ENCODE data around the gene SAC3D1. TPM values are rescaled to one million over a fixed set of nuclear protein-coding genes. Genes with fewer than 3 reads are reported as not detected.

SAC3D1 gene
- total and polyA plus RNA-seq, 2 donors (not counting 1 experiment from before 2014, with no cell fraction given): 3.1 to 8.6 TPM

GRCh38 chr11:64996710-64997380 is 44.2 kb upstream of the SAC3D1 start, which contains the start of gene BATF2:
TSS of gene BATF2 (minus strand) at chr11:64996971. CDS start at chr11:64996914, 57 bp downstream.
- DNase-seq (ENCODE audit: low read depth in 2 of 2): peak; percentile 57 to 87
- Histone ChIP-seq H3K9ac (ENCODE audit: insufficient read depth, low read length) (no peak within 1 kb of the TSS), H3K9me3 (ENCODE audit: control insufficient read depth, insufficient read depth, low read depth, low read length) (no peaks in the 10 kb centered on the region), H3K4me2 (ENCODE audit: extremely low read depth, insufficient read depth, low read length) (peak within 1 kb of the TSS; percentile 89), H3K4me1 (ENCODE audit: control insufficient read depth, extremely low read depth, insufficient read depth, low read length) (no peaks in the 10 kb centered on the region), H2AFZ (ENCODE audit: low read length) (peak within 1 kb of the TSS; percentile 76), H3K27ac (ENCODE audit: insufficient read depth, low read length) (peak within 1 kb of the TSS; percentile 41), H4K20me1 (ENCODE audit: control insufficient read depth, extremely low read depth, insufficient read depth, low read length) (no peaks in the 10 kb centered on the region), H3K36me3 (ENCODE audit: control insufficient read depth, insufficient read depth, low read length) (no peaks in the 10 kb centered on the region), H3K79me2 (ENCODE audit: control insufficient read depth, insufficient read depth, low read length) (no peaks in the 10 kb centered on the region), H3K27me3 (ENCODE audit: control insufficient read depth, insufficient read depth, low read length) (no peaks in the 10 kb centered on the region), H3K4me3 (replicated peaks in 1 of 4; ENCODE audit: control extremely low read depth in 1 of 4, insufficient read depth in 1 of 4, low read depth in 3 of 4, low read length in 4 of 4) (peak within 1 kb of the TSS; percentile 28 to 59 (median 45))
- TF ChIP-seq EZH2 (IDR thresholded peaks at IDR 0.05; ENCODE audit: low read length, missing control alignments) (no peak), CTCF (conservative IDR thresholded peaks at IDR 0.05 in 1 of 2, IDR thresholded peaks at IDR 0.05 in 1 of 2; ENCODE audit: low read depth in 1 of 2, low read length in 2 of 2) (peak; percentile 49 to 54)

DNA sequence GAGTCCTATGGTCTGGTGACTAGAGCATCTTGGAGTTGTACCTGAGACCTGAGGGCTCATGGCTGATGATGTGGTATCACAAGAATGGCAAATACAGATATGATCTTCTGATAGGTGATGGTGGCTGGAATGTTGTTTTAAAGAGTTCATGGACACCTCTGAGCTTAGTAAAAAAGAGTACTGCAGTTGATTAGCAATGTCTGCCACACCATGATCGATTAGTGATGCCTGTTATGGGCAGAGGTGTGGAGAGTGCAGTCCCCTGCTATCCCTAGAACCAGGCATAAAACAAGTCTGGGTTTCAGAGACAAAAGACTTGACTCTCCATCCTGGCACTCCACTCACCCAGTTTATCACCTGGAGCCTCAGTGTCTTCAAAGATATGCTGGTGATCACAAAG is 42.9 kb upstream of the SAC3D1 start:
- TF ChIP-seq EZH2 (IDR thresholded peaks at IDR 0.05; ENCODE audit: low read length, missing control alignments) (no peak), CTCF (conservative IDR thresholded peaks at IDR 0.05 in 1 of 2, IDR thresholded peaks at IDR 0.05 in 1 of 2; ENCODE audit: low read depth in 1 of 2, low read length in 2 of 2) (no peak)
- Histone ChIP-seq H3K27me3 (ENCODE audit: control insufficient read depth, insufficient read depth, low read length) (no peaks in the 10 kb centered on the region), H3K9ac (ENCODE audit: insufficient read depth, low read length) (no peak overlapping the region), H3K36me3 (ENCODE audit: control insufficient read depth, insufficient read depth, low read length) (no peaks in the 10 kb centered on the region), H3K79me2 (ENCODE audit: control insufficient read depth, insufficient read depth, low read length) (no peaks in the 10 kb centered on the region), H3K4me3 (replicated peaks in 1 of 4; ENCODE audit: control extremely low read depth in 1 of 4, insufficient read depth in 1 of 4, low read depth in 3 of 4, low read length in 4 of 4) (no peak overlapping the region), H2AFZ (ENCODE audit: low read length) (no peak overlapping the region), H3K4me1 (ENCODE audit: control insufficient read depth, extremely low read depth, insufficient read depth, low read length) (no peaks in the 10 kb centered on the region), H4K20me1 (ENCODE audit: control insufficient read depth, extremely low read depth, insufficient read depth, low read length) (no peaks in the 10 kb centered on the region), H3K27ac (ENCODE audit: insufficient read depth, low read length) (no peak overlapping the region), H3K9me3 (ENCODE audit: control insufficient read depth, insufficient read depth, low read depth, low read length) (no peaks in the 10 kb centered on the region), H3K4me2 (ENCODE audit: extremely low read depth, insufficient read depth, low read length) (no peak overlapping the region)
- DNase-seq (ENCODE audit: low read depth in 2 of 2): no peak

GRCh38 chr11:64998690-64999431 is 42.1 kb upstream of the SAC3D1 start:
- no peaks in the 10 kb centered on the region for H3K9me3 ChIP-seq (ENCODE audit: control insufficient read depth, insufficient read depth, low read depth, low read length)
- no peaks in the 10 kb centered on the region for H3K4me1 ChIP-seq (ENCODE audit: control insufficient read depth, extremely low read depth, insufficient read depth, low read length)
- TF ChIP-seq CTCF (conservative IDR thresholded peaks at IDR 0.05 in 1 of 2, IDR thresholded peaks at IDR 0.05 in 1 of 2; ENCODE audit: low read depth in 1 of 2, low read length in 2 of 2) (no peak), EZH2 (IDR thresholded peaks at IDR 0.05; ENCODE audit: low read length, missing control alignments) (no peak)

More at GRCh38 chr11:64998690-64999431, 42.1 kb upstream of the SAC3D1 start:
- Histone ChIP-seq H2AFZ (ENCODE audit: low read length) (no peak overlapping the region), H4K20me1 (ENCODE audit: control insufficient read depth, extremely low read depth, insufficient read depth, low read length) (no peaks in the 10 kb centered on the region), H3K4me2 (ENCODE audit: extremely low read depth, insufficient read depth, low read length) (no peak overlapping the region), H3K79me2 (ENCODE audit: control insufficient read depth, insufficient read depth, low read length) (no peaks in the 10 kb centered on the region), H3K4me3 (replicated peaks in 1 of 4; ENCODE audit: control extremely low read depth in 1 of 4, insufficient read depth in 1 of 4, low read depth in 3 of 4, low read length in 4 of 4) (no peak overlapping the region), H3K27ac (ENCODE audit: insufficient read depth, low read length) (no peak overlapping the region), H3K9ac (ENCODE audit: insufficient read depth, low read length) (no peak overlapping the region), H3K27me3 (ENCODE audit: control insufficient read depth, insufficient read depth, low read length) (no peaks in the 10 kb centered on the region), H3K36me3 (ENCODE audit: control insufficient read depth, insufficient read depth, low read length) (no peaks in the 10 kb centered on the region)
- no peak for DNase-seq (ENCODE audit: low read depth in 2 of 2)

Measured in fibroblast of lung (primary cell).